Thoracic aorta (tissue), 2 donors: ENCODE measurements around the gene CRABP2. TPM values are rescaled to one million over a fixed set of nuclear protein-coding genes. Genes with fewer than 3 reads are reported as not detected.

Source experiments
- ATAC-seq: fragments of 150-250 bp; one replicate; pipeline ENCODE4 v1.8.0; 2017; ENCODE audit warnings: low read depth; ENCODE audit not compliant: insufficient number of reproducible peaks, low FRiP score
- DNase-seq: peaks from one replicate; pipeline ENCODE4 v3.0.0-alpha.2; 2020; ENCODE audit warnings: low spot score
- H3K27ac ChIP-seq, 2 donors: fragments of 200-600 bp; sonication (generic); 1 replicate in 1 of 2; 2 replicates in 1 of 2; pipeline ENCODE4 v1.5.1; 2016; ENCODE audit warnings: mild to moderate bottlenecking in 2 of 2, moderate library complexity in 2 of 2
- H3K27me3 ChIP-seq: fragments of 200-600 bp; sonication (generic); replicated peaks from 2 replicates; pipeline ENCODE4 v1.6.0; 2016; ENCODE audit warnings: mild to moderate bottlenecking; ENCODE audit not compliant: insufficient read depth
- H3K36me3 ChIP-seq: fragments of 200-600 bp; sonication (generic); one replicate; pipeline ENCODE4 v1.5.1; 2016
- H3K4me1 ChIP-seq, 2 donors: fragments of 200-600 bp; sonication (generic); 1 replicate in 1 of 2; 2 replicates in 1 of 2; pipeline versions ENCODE4 v1.5.1 to v1.6.0; 2016; ENCODE audit warnings: low read depth in 2 of 2, mild to moderate bottlenecking in 1 of 2; ENCODE audit not compliant: control insufficient read depth in 1 of 2
- H3K4me3 ChIP-seq: fragments of 200-600 bp; sonication (generic); 2 replicates; pipeline ENCODE4 v1.5.1; 2016; ENCODE audit warnings: mild to moderate bottlenecking
- H3K9me3 ChIP-seq: fragments of 200-600 bp; sonication (generic); 2 replicates; pipeline ENCODE4 v1.5.1; 2016
- total RNA-seq, 2 donors: library from RNA; depleted of rRNA; stranded (reverse); fragments of >200 nt; gene quantifications; one replicate each; pipeline versions ENCODE4 v1.1.0 to v1.2.3, GENCODE V29; 2016
- TF ChIP-seq, protein P1 (sequence below): fragments of 200-600 bp; sonication (generic); IDR thresholded peaks from one replicate; pipeline ENCODE4 v1.5.1; 2019; ENCODE audit warnings: antibody characterized with exemption

Gene CRABP2
- total RNA-seq, 2 donors from 2014 or later: 1.3 to 7.0 TPM

GRCh38 chr1:156726549-156727226, 21.3 kb upstream of the CRABP2 start:
- TF ChIP-seq, protein P1, sequence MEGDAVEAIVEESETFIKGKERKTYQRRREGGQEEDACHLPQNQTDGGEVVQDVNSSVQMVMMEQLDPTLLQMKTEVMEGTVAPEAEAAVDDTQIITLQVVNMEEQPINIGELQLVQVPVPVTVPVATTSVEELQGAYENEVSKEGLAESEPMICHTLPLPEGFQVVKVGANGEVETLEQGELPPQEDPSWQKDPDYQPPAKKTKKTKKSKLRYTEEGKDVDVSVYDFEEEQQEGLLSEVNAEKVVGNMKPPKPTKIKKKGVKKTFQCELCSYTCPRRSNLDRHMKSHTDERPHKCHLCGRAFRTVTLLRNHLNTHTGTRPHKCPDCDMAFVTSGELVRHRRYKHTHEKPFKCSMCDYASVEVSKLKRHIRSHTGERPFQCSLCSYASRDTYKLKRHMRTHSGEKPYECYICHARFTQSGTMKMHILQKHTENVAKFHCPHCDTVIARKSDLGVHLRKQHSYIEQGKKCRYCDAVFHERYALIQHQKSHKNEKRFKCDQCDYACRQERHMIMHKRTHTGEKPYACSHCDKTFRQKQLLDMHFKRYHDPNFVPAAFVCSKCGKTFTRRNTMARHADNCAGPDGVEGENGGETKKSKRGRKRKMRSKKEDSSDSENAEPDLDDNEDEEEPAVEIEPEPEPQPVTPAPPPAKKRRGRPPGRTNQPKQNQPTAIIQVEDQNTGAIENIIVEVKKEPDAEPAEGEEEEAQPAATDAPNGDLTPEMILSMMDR: peak; percentile 36
- Histone ChIP-seq H3K4me3 (peak overlapping the region; percentile 80), H3K27ac (no peak overlapping the region), H3K4me1 (peaks cover 27 to 57% of the 10 kb centered on the region in 2 donors), H3K9me3 (no peaks in the 10 kb centered on the region), H3K27me3 (no peaks in the 10 kb centered on the region), H3K36me3 (peaks cover 25% of the 10 kb centered on the region)
- DNase-seq: no peak
- ATAC-seq: no peak

DNA sequence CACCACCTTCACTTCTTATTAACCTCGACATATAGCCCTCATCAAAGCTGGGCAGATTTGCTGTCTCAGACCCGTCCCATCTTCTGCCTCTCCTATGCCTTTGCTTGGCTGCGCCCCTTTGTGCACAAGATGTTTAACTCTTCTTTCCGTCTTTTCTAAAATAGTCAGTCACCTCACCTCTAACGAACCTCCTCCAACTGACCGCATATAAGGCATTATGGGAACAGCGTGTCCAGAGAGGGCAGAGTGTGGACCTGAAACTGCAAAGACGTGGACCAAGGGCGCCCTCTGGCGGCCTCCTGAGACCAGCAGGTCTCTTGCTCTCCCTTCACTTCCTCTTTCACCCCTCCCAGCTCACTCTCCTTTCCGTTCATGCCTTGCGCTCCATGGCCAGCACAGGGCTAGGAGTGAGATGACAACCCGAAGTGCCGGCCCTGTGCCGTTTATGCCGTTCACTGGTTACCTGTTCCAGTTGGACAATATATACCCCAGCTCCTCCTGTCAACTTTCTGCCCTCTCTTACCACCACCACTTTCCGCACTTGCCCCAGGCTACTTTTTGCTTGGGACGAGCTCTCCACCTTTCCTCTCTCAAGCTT, 20.4 kb upstream of the CRABP2 start:
- Histone ChIP-seq H3K4me1 (peaks cover 27 to 57% of the 10 kb centered on the region in 2 donors), H3K27me3 (no peaks in the 10 kb centered on the region), H3K36me3 (peaks cover 33% of the 10 kb centered on the region), H3K4me3 (peak overlapping the region; percentile 80), H3K27ac (no peak overlapping the region), H3K9me3 (no peaks in the 10 kb centered on the region)
- DNase-seq (no peak), ATAC-seq (peak; percentile 42)
- TF ChIP-seq, protein P1: peak; percentile 90

- DNase-seq: no peak
- no peaks in the 10 kb centered on the region for H3K9me3 ChIP-seq
- no peak overlapping the region for H3K27ac ChIP-seq
- no peak overlapping the region for H3K4me3 ChIP-seq
- TF ChIP-seq, protein P1: no peak
- peaks cover 16 to 28% of the 10 kb centered on the region in 2 donors for H3K4me1 ChIP-seq
- peaks cover 38% of the 10 kb centered on the region for H3K36me3 ChIP-seq
- no peak for ATAC-seq
- no peaks in the 10 kb centered on the region for H3K27me3 ChIP-seq
Measured at GRCh38 chr1:156721535-156721934, 16.2 kb upstream of the CRABP2 start.

GRCh38 chr1:156721131-156721530, 15.7 kb upstream of the CRABP2 start:
- no peaks in the 10 kb centered on the region for H3K27me3 ChIP-seq
- no peak overlapping the region for H3K27ac ChIP-seq
- H3K4me1 ChIP-seq: peaks cover 11 to 23% of the 10 kb centered on the region in 2 donors
- DNase-seq (no peak), ATAC-seq (no peak)
- H3K36me3 ChIP-seq: peaks cover 38% of the 10 kb centered on the region
- H3K4me3 ChIP-seq: no peak overlapping the region
- TF ChIP-seq, protein P1: no peak
- H3K9me3 ChIP-seq: no peaks in the 10 kb centered on the region

GRCh38 chr1:156717351-156717750, 12.0 kb upstream of the CRABP2 start:
- Histone ChIP-seq H3K4me3 (no peak overlapping the region), H3K27ac (no peak overlapping the region), H3K4me1 (no peaks in the 10 kb centered on the region), H3K36me3 (peaks cover 16% of the 10 kb centered on the region), H3K9me3 (no peaks in the 10 kb centered on the region), H3K27me3 (no peaks in the 10 kb centered on the region)
- TF ChIP-seq, protein P1: no peak
- DNase-seq: no peak
- no peak for ATAC-seq
